Heart right ventricle (tissue), 16 donors: Measurements from ENCODE around the gene DGKE. TPM values are rescaled to one million over a fixed set of nuclear protein-coding genes. Genes with fewer than 3 reads are reported as not detected.

Source experiments
- ATAC-seq, 8 donors: fragments of 200-7000 bp; cut with Tn5 transposase; one replicate each; pipeline ENCODE4 v1.9.1; 2020; ENCODE audit warnings: mild to moderate bottlenecking in 8 of 8, moderate library complexity in 8 of 8, moderate number of reproducible peaks in 1 of 8
- DNase-seq, 2 donors: peaks; one replicate each; pipeline ENCODE4 v3.0.0-alpha.2; 2020
- H3K27ac ChIP-seq, 10 donors: fragments of 200-600 bp; sonication (generic) in 2 of 10; one replicate each; pipeline versions ENCODE4 v1.5.0 to v1.8.0; 2020 to 2022; ENCODE audit warnings: mild to moderate bottlenecking in 3 of 10
- H3K27me3 ChIP-seq, 7 donors: fragments of 200-600 bp; one replicate each; pipeline ENCODE4 v1.8.0; 2021 to 2022; ENCODE audit warnings: mild to moderate bottlenecking in 2 of 7
- H3K36me3 ChIP-seq, 9 donors: fragments of 200-600 bp; sonication (generic) in 1 of 9; one replicate each; pipeline versions ENCODE4 v1.5.0 to v1.8.0; 2020 to 2022; ENCODE audit warnings: mild to moderate bottlenecking in 2 of 9
- H3K4me1 ChIP-seq, 9 donors: fragments of 200-600 bp; sonication (generic) in 1 of 9; one replicate each; pipeline versions ENCODE4 v1.5.0 to v1.8.0; 2020 to 2022; ENCODE audit warnings: mild to moderate bottlenecking in 4 of 9
- H3K4me3 ChIP-seq, 10 donors: fragments of 200-600 bp; sonication (generic) in 2 of 10; one replicate each; pipeline versions ENCODE4 v1.5.0 to v1.8.0; 2020 to 2022; ENCODE audit warnings: mild to moderate bottlenecking in 7 of 10, moderate library complexity in 2 of 10
- H3K9me3 ChIP-seq, 11 donors: fragments of 200-600 bp in 10 of 11; sonication (generic) in 2 of 11; one replicate each; pipeline versions ENCODE4 v1.5.0 to v1.8.0; 2013 to 2022; ENCODE audit warnings: mild to moderate bottlenecking in 2 of 11, control low read depth in 1 of 11, moderate library complexity in 1 of 11
- WGBS, 2 donors: extraction: QIAGEN DNeasy Blood & Tissue Kit; methylation state at CpG; one replicate each; pipeline ENCODE4 v1.1.7; 2013; ENCODE audit warnings: inconsistent platforms in 1 of 2; 5-methylcytosine and 5-hydroxymethylcytosine counted together
- intact Hi-C, 10 donors: fragments of 100-400 bp; cut with DNase I; formaldehyde crosslinking; loops; one replicate each; pipeline versions ENCODE4 v1.11.1 to v1.14.2; 2022
- polyA plus RNA-seq, 2 donors: library from polyadenylated mRNA; stranded (reverse); fragments of 200-250 nt; gene quantifications; one replicate each; pipeline ENCODE4 v1.2.3, GENCODE V29; 2013
- total RNA-seq, 10 donors: library from RNA; stranded (reverse); fragmentation: NEBNext Ultra II Directional in 3 of 10; extraction: Animal tissue kit (Norgen Biotek cat#: 25700) in 3 of 10; gene quantifications; one replicate each; pipeline versions ENCODE4 v1.2.1 to v1.2.4, GENCODE V29; 2021 to 2023
- TF ChIP-seq, protein P1 (sequence below), 9 donors: fragments of 200-600 bp; sonication (generic) in 2 of 9; IDR thresholded peaks; one replicate each; pipeline versions ENCODE4 v1.5.0 to v1.8.0; 2021 to 2022; ENCODE audit warnings: antibody characterized with exemption in 9 of 9, mild to moderate bottlenecking in 5 of 9, moderate library complexity in 1 of 9
- donor health status: Arrhythmogenic right ventricular cardiomyopathy.
- donor health status: ischemic (EF 13 %, LVEDD 7.1; RV severe dilation, severe dysfunction).
- donor health status: healthy with polysubstance abuse.
- donor health status: DM: no; HTN: yes; CAD: no.
- donor health status: DM: no; HTN: no; CAD: no.
- donor health status: ischemic (EF 25% LVEDD 6.9; RV normal size, moderate dysfunction).
- donor health status: ischemic (EF 25% LVEDD 5.7; RV mildly dilated, moderate dysfunction).
- donor health status: healthy.
- donor health status: DM: yes; HTN: yes; CAD: no.
- donor health status: Ischemic cardiomyopathy.
- donor health status: ischemic (EF 35%, LVEDD 5.7; RV mildly dilated, moderate dysfunction).
- donor health status: nonischemic (EF 11% LVEDD 7.7; RV severe dilation, severe dysfunction).
- donor health status: DM: yes; HTN: yes; CAD: no.
- donor health status: PGD.
- donor health status: ischemic (EF 29% LVEDD 5.4; RV normal size, mild dysfunction).
- donor health status: nonischemic (EF 23%, LVEDD 6.1; RV moderate dilation, normal function).

Gene DGKE
- total and polyA plus RNA-seq, 12 donors = 0.71 to 5.3 (median 2.7) TPM

DNA sequence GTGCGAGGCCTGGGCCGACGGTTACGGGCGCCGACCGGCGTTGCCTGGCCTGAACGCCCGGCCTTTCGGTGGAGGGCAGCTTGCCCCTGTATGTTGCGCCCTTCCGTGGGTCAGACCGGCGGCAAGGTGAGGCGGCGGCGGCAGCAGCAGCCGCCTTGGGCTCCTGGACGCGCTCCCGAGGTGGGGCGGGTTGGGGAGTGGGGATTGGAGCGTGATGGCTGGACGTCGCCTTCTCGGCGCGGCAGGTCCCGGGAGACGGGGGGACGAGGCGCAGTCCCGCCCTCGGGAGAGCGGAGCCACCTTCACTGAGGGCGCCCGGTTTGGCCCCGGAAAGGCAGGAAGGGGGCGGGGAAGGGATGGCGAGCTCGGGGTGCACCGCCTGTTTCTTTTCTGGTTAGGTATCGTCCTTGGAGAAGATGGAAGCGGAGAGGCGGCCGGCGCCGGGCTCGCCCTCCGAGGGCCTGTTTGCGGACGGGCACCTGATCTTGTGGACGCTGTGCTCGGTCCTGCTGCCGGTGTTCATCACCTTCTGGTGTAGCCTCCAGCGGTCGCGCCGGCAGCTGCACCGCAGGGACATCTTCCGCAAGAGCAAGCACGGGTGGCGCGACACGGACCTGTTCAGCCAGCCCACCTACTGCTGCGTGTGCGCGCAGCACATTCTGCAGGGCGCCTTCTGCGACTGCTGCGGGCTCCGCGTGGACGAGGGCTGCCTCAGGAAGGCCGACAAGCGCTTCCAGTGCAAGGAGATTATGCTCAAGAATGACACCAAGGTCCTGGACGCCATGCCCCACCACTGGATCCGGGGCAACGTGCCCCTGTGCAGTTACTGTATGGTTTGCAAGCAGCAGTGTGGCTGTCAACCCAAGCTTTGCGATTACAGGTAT, 671 bp downstream of the DGKE start:
- ATAC-seq (peak; percentile 8 to 48 (median 14)), DNase-seq (peak; percentile 32 to 57)
- Histone ChIP-seq H3K4me1 (peaks cover 3 to 68% (median 21%) of the 10 kb centered on the region in 9 donors), H3K27me3 (no peaks in the 10 kb centered on the region), H3K27ac (peak overlapping the region; percentile 69 to 91 (median 86)), H3K36me3 (peaks cover 0 to under 1% (median 0%) of the 10 kb centered on the region in 9 donors), H3K4me3 (peak overlapping the region; percentile 61 to 94 (median 76)), H3K9me3 (no peaks in the 10 kb centered on the region)
- WGBS, 2 donors = 6 to 7% methylated on average over 81 of the region's 81 CpGs
- TF ChIP-seq, protein P1, sequence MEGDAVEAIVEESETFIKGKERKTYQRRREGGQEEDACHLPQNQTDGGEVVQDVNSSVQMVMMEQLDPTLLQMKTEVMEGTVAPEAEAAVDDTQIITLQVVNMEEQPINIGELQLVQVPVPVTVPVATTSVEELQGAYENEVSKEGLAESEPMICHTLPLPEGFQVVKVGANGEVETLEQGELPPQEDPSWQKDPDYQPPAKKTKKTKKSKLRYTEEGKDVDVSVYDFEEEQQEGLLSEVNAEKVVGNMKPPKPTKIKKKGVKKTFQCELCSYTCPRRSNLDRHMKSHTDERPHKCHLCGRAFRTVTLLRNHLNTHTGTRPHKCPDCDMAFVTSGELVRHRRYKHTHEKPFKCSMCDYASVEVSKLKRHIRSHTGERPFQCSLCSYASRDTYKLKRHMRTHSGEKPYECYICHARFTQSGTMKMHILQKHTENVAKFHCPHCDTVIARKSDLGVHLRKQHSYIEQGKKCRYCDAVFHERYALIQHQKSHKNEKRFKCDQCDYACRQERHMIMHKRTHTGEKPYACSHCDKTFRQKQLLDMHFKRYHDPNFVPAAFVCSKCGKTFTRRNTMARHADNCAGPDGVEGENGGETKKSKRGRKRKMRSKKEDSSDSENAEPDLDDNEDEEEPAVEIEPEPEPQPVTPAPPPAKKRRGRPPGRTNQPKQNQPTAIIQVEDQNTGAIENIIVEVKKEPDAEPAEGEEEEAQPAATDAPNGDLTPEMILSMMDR (IDR thresholded peaks at IDR 0.05) = no peak
- intact Hi-C loops = loop anchor here in 2 of 10 donors (5.0 kb wide), 1 partner anchor 78 kb away; the partner anchor contains the start of gene TRIM25 (in 2 of the 2)

DNA sequence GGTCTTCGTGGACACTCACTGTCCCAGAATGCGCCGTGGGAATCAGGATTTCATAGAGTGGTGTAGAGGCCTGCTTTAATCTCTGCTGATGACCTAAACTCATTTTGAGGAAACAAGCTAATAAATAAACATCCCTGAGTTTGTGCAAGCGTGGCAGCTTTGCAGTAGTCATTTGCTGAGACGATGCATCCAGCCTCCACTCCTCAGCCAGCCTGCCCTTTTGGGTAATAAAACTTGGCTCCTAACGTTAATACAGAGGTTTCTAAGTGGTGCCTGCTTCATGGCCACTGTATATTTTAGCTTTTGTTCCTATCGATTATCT, 1.3 kb downstream of the DGKE start:
- Histone ChIP-seq H3K36me3 (peaks cover 0 to 2% (median 0%) of the 10 kb centered on the region in 9 donors), H3K27me3 (no peaks in the 10 kb centered on the region), H3K4me1 (peaks cover 3 to 71% (median 21%) of the 10 kb centered on the region in 9 donors), H3K27ac (peak overlapping the region in 9 of 10 donors; percentile 69 to 91 (median 86)), H3K9me3 (no peaks in the 10 kb centered on the region), H3K4me3 (peak overlapping the region in 9 of 10 donors; percentile 61 to 94 (median 74))
- no peak for DNase-seq
- TF ChIP-seq, protein P1 (IDR thresholded peaks at IDR 0.05) = no peak
- intact Hi-C loops = loop anchor here in 1 of 10 donors (5.0 kb wide), 1 partner anchor 77 kb away; the partner anchor contains the start of gene TRIM25
- WGBS, 2 donors = 59 to 62% methylated on average over 7 of the region's 7 CpGs
- no peak for ATAC-seq

DNA sequence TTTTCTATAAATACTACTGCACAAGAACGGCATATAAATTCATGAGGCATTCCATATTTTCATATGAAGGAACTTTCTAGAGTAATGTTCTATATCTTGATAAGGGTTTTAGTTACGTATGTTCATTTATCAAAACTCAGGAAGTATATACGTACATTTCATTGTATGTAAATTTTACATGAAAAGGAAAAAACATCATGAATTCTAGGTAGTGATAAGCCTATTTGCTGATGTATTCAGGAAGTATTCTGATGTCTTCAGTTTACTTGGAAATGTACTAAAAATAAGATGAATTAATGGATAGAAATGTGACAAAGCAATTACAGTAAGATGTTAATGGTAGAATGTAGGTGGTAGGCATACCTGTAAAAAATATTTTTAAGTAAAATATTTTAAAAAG, 4.7 kb downstream of the DGKE start:
- DNase-seq = no peak
- Histone ChIP-seq H3K36me3 (peaks cover 0 to 11% (median 0%) of the 10 kb centered on the region in 9 donors), H3K27me3 (no peaks in the 10 kb centered on the region), H3K9me3 (no peaks in the 10 kb centered on the region), H3K4me3 (peak overlapping the region in 1 of 10 donors; percentile 81), H3K4me1 (peaks cover 0 to 70% (median 15%) of the 10 kb centered on the region in 9 donors), H3K27ac (peak overlapping the region in 3 of 10 donors; percentile 5 to 85 (median 51))
- intact Hi-C loops = loop anchor here in 1 of 10 donors (5.0 kb wide), 1 partner anchor 74 kb away; the partner anchor contains the start of gene TRIM25
- 71 to 78% methylated on average over 3 of the region's 3 CpGs for WGBS, 2 donors
- TF ChIP-seq, protein P1 (IDR thresholded peaks at IDR 0.05) = no peak
- ATAC-seq = no peak

DNA sequence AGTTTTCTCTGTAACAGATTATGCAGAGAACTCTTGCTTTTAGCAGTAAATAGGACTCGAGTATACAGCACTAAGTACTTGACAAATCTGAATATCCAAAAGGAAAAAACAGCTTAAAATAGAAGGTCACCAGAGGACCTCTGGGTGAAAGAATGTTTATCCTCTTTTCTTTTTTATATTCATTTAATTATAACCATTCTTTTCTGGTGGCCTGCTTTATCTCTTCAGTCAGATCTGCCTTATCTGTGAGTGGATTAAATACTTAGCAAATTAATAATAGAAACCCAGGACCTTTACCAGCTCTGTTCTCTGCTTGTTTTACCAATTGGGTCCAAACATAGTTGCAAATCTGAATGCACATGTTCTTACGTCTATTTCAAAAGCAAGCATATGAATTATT, 8.6 kb downstream of the DGKE start:
- H3K4me1 ChIP-seq = peaks cover 0 to 47% (median 7%) of the 10 kb centered on the region in 9 donors
- TF ChIP-seq, protein P1 (IDR thresholded peaks at IDR 0.05) = no peak
- no peak overlapping the region for H3K4me3 ChIP-seq
- intact Hi-C loops = no loop called here
- DNase-seq (no peak), ATAC-seq (no peak)
- peak overlapping the region in 1 of 10 donors; percentile 12 for H3K27ac ChIP-seq
- no peaks in the 10 kb centered on the region for H3K9me3 ChIP-seq
- no peaks in the 10 kb centered on the region for H3K27me3 ChIP-seq
- H3K36me3 ChIP-seq = peaks cover 0 to 39% (median 4%) of the 10 kb centered on the region in 9 donors
- WGBS, 2 donors = 49 to 59% methylated on average over 2 of the region's 2 CpGs
